ENCODE results near the gene NSD2. TPM values are rescaled to one million over a fixed set of nuclear protein-coding genes. Genes with fewer than 3 reads are reported as not detected.

The NSD2 gene
- total RNA-seq, 1 experiment from 2014 or later = 128 TPM

- TF ChIP-seq ATF6 (CRISPR knock-in tag; IDR thresholded peaks at IDR 0.05) (no peak), PRDM15 (CRISPR knock-in tag; IDR thresholded peaks at IDR 0.05) (no peak), GTF2I (CRISPR knock-in tag; conservative IDR thresholded peaks at IDR 0.05) (no peak), HMGXB4 (CRISPR knock-in tag; IDR thresholded peaks at IDR 0.05) (no peak), RELA (CRISPR knock-in tag; IDR thresholded peaks at IDR 0.05; ENCODE audit: borderline replicate concordance) (no peak), MYBL2 (CRISPR knock-in tag; IDR thresholded peaks at IDR 0.05) (no peak), ATF3 (CRISPR knock-in tag; conservative IDR thresholded peaks at IDR 0.05) (no peak)
These were observed 119.1 kb downstream of the NSD2 start (continued) for GRCh38 chr4:1990348-1990645.

- Mint-ChIP-seq H3K4me1 (0 out of 2 replicates have a peak, but pooled peaks cover 3% of the 10 kb centered on the region), H3K27ac (peak overlapping the region; percentile 89), H3K9me3 (no peaks in the 10 kb centered on the region), H3K36me3 (peaks cover 24% of the 10 kb centered on the region), H3K27me3 (ENCODE audit: low read depth) (no peaks in the 10 kb centered on the region), H3K4me3 (no peak overlapping the region)
- ChIA-PET CTCF (no interaction called here), POLR2A (no interaction called here)
- no peak for TF ChIP-seq KAT7 (CRISPR knock-in tag; IDR thresholded peaks at IDR 0.05; ENCODE audit: borderline replicate concordance)
- TF ChIP-seq HMGXB4 (CRISPR knock-in tag; IDR thresholded peaks at IDR 0.05) = no peak
- no peak for TF ChIP-seq SMAD3 (CRISPR knock-in tag; IDR thresholded peaks at IDR 0.05; ENCODE audit: borderline replicate concordance)
- TF ChIP-seq ZNF263 (CRISPR knock-in tag; IDR thresholded peaks at IDR 0.05; ENCODE audit: low read depth) = no peak
- no peak for TF ChIP-seq PREB (CRISPR knock-in tag; IDR thresholded peaks at IDR 0.05; ENCODE audit: borderline replicate concordance)
- TF ChIP-seq NR1H2 (CRISPR knock-in tag; IDR thresholded peaks at IDR 0.05) = no peak
- TF ChIP-seq IRF2 (CRISPR knock-in tag; IDR thresholded peaks at IDR 0.05; ENCODE audit: borderline replicate concordance, low read depth) = no peak
- no peak for TF ChIP-seq CREM (CRISPR knock-in tag; IDR thresholded peaks at IDR 0.05)
- no peak for TF ChIP-seq GRHL2 (CRISPR knock-in tag; IDR thresholded peaks at IDR 0.05; ENCODE audit: insufficient replicate concordance, severe bottlenecking)
- TF ChIP-seq ESRRA (CRISPR knock-in tag; IDR thresholded peaks at IDR 0.05; ENCODE audit: borderline replicate concordance) = no peak
- TF ChIP-seq TP53 (CRISPR knock-in tag; IDR thresholded peaks at IDR 0.05) = no peak
- DNase-seq (ENCODE audit: low spot score) = no peak
- no peak for ATAC-seq
These were observed 119.5 kb downstream of the NSD2 start for GRCh38 chr4:1990676-1991075.

Measured in WTC11 (cell line).